ENCODE measurements around the gene EFNA5.

DNA sequence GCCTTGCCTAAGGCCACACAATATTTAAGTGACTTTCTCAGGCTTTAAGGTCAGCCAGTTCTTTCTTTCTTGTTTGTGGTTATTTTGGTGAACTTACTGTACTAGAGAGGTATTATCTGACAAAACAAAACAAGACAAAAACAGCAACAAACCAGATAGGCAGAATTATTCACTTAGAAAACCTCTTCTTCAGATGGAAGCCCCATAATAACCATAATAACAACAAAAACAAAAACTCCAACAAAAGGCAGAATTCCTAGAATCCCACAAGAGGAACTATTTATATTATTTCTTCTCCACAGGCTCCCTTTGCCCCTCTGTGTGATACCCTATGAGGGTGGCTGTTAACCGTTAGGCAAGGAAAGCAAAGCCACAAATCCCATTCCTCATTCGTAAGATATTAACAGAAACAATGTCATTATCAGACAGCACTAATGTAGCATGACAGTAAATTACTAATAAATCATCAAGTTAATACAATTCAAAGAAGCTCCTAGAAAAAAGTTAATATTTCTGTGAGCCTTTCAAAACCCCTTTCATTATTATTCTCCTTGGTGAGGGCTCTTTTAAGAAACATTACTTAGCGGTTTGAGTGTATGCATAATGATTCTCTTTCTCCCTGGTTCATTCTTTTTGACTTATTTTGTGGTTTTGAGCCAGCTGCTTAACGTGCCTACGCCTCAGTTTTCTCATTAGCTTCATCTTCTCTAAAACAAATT, 274.9 kb downstream of the EFNA5 start:
- TF ChIP-seq POLR2AphosphoS5 (IDR thresholded peaks at IDR 0.05): no peak
- no peak for TF ChIP-seq SMC3 (conservative IDR thresholded peaks at IDR 0.05; ENCODE audit: poor library complexity)
- no peak for TF ChIP-seq RAD21 (conservative IDR thresholded peaks at IDR 0.05)
- TF ChIP-seq CTCF (IDR thresholded peaks at IDR 0.05; ENCODE audit: poor library complexity, severe bottlenecking): no peak
- TF ChIP-seq EZH2 (IDR thresholded peaks at IDR 0.05; ENCODE audit: borderline replicate concordance, insufficient read depth, low read length, poor library complexity, severe bottlenecking): no peak
- TF ChIP-seq MXI1 (conservative IDR thresholded peaks at IDR 0.05; ENCODE audit: poor library complexity, severe bottlenecking): no peak
- TF ChIP-seq EP300 (conservative IDR thresholded peaks at IDR 0.05; ENCODE audit: poor library complexity, severe bottlenecking): no peak

Measured in neural cell (in vitro differentiated cells).